Ecto neural progenitor cell (in vitro differentiated cells): ENCODE data around the gene MGMT.

Experiments used
- DNase-seq: peaks from one replicate; pipeline ENCODE4 v3.0.0-alpha.2; 2018; ENCODE audit warnings: low spot score

Gene MGMT

GRCh38 chr10:129495256-129495655, 28.2 kb downstream of the MGMT start:
- no peak for DNase-seq

- no peak for DNase-seq
These were observed 28.7 kb downstream of the MGMT start for GRCh38 chr10:129495698-129496097.

GRCh38 chr10:129497013-129497412, 30.0 kb downstream of the MGMT start:
- DNase-seq: no peak

- DNase-seq: no peak
These were observed 31.6 kb downstream of the MGMT start for GRCh38 chr10:129498680-129499079.

GRCh38 chr10:129500617-129501339, 33.7 kb downstream of the MGMT start:
- DNase-seq: no peak

GRCh38 chr10:129501652-129502436, 34.8 kb downstream of the MGMT start:
- no peak for DNase-seq

GRCh38 chr10:129502448-129502847, 35.4 kb downstream of the MGMT start:
- no peak for DNase-seq

GRCh38 chr10:129505500-129506075, 38.5 kb downstream of the MGMT start:
- DNase-seq: no peak

- DNase-seq: no peak
These were observed 39.2 kb downstream of the MGMT start for GRCh38 chr10:129506101-129506797.

GRCh38 chr10:129507216-129507889, 40.3 kb downstream of the MGMT start:
- DNase-seq: no peak

GRCh38 chr10:129509155-129509554, 42.1 kb downstream of the MGMT start:
- DNase-seq: no peak

GRCh38 chr10:129509835-129510234, 42.8 kb downstream of the MGMT start:
- DNase-seq: no peak

- DNase-seq: no peak
These were observed 44.0 kb downstream of the MGMT start for GRCh38 chr10:129511086-129511485.

- DNase-seq: no peak
These were observed 44.7 kb downstream of the MGMT start for GRCh38 chr10:129511758-129512157.

- DNase-seq: no peak
These were observed 46.3 kb downstream of the MGMT start for GRCh38 chr10:129513312-129513711.

- no peak for DNase-seq
These were observed 47.8 kb downstream of the MGMT start for GRCh38 chr10:129514568-129515451.

- no peak for DNase-seq
These were observed 50.0 kb downstream of the MGMT start for GRCh38 chr10:129516846-129517679.

GRCh38 chr10:129517680-129518057, 50.6 kb downstream of the MGMT start:
- no peak for DNase-seq

GRCh38 chr10:129518793-129519192, 51.8 kb downstream of the MGMT start:
- no peak for DNase-seq

- no peak for DNase-seq
These were observed 53.5 kb downstream of the MGMT start for GRCh38 chr10:129520440-129521080.
